Activated CD4-positive, CD25-positive, alpha-beta regulatory T cell treated with anti-CD3 and anti-CD28 coated beads, Interleukin-2, amount 50 U/mL, for 24 hours (primary cell): ENCODE results near the gene NMNAT1.
"Not testable (repeated sequence)": the region's sequence is repeated elsewhere in the genome, so short reads cannot be mapped to it uniquely, and the experiment has no call there.

ENCODE experiments used
- ATAC-seq, 2 donors: fragments of 150-1000 bp; cut with Tn5 transposase; one replicate each; pipeline ENCODE4 v1.10.0; 2021; ENCODE audit warnings: mild to moderate bottlenecking in 1 of 2, moderate library complexity in 1 of 2

The NMNAT1 gene

GRCh38 chr1:9922342-9922741, 20.9 kb upstream of the NMNAT1 start:
- ATAC-seq: no peak

GRCh38 chr1:9927259-9927658, 16.0 kb upstream of the NMNAT1 start:
- no peak for ATAC-seq

GRCh38 chr1:9929431-9930385, 13.6 kb upstream of the NMNAT1 start:
- no peak for ATAC-seq

GRCh38 chr1:9942399-9942938, 806 bp upstream of the NMNAT1 start:
- ATAC-seq: peak; percentile 37 to 41

GRCh38 chr1:9946315-9946714, 3.0 kb downstream of the NMNAT1 start:
- no peak for ATAC-seq

- no peak for ATAC-seq
Observed at GRCh38 chr1:9957726-9958125, 14.5 kb downstream of the NMNAT1 start.

- ATAC-seq: no peak
Observed at GRCh38 chr1:9960011-9960410, 16.7 kb downstream of the NMNAT1 start.

- no peak for ATAC-seq
Observed at GRCh38 chr1:9960706-9961562, 17.7 kb downstream of the NMNAT1 start.

DNA sequence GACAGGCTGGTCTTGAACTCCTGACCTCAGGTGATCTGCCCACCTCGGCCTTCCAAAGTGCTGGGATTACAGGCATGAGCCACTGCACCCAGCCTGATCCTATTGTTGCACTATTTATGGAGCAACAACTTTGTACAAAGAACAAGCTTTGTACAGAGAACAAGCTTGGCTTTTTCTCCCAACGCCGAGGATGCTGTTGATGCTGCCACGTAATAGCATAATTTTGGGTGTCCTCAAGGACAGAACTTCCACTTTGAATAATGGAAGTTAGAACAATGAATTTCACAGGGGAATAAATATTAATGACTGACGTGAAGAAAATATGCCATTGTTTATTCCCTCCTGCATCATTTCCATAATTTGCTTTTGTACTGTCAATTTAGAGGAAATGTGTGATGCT, 41.0 kb downstream of the NMNAT1 start:
- ATAC-seq: no peak

DNA sequence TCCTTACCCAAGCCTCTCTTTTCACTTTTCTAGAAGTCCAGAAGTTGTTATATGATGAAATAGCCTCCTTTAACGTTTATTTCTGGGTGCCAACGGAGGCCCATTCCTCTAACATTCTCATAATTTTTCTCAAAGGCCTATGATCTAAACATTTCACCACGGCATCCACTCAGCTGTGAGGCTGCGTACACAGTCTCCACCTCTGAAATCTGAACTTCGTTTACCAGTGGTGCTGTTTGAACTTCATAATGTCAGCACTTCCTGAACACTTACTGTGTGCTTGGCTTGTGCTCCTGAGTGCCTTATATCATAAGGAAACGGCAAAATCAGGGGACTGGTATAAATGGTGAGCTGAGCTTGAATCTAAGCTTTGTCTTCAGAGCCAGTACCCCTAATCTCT, 41.7 kb downstream of the NMNAT1 start:
- ATAC-seq: no peak

GRCh38 chr1:9989773-9990172, 46.5 kb downstream of the NMNAT1 start:
- ATAC-seq: no peak

DNA sequence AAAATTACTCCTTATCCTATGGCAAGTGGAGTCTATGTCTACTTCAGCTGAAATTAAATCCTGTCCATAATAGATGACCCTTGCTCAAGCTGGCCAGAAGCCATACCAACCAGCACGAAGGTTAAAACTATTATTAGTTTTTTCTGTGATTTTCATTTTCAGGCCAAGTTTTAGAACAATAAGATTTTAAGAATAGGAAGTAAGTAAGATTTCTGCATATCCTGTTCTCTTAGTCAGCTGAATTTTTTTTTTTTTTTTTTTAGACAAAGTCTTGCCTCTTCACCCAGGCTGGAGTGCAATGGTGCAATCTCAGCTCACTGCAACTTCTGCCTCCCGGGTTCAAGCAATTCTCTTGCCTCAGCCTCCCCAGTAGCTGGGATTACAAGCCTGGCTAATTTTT, 47.7 kb downstream of the NMNAT1 start:
- no peak for ATAC-seq

- no peak for ATAC-seq
Observed at GRCh38 chr1:9992910-9993309, 49.6 kb downstream of the NMNAT1 start.

DNA sequence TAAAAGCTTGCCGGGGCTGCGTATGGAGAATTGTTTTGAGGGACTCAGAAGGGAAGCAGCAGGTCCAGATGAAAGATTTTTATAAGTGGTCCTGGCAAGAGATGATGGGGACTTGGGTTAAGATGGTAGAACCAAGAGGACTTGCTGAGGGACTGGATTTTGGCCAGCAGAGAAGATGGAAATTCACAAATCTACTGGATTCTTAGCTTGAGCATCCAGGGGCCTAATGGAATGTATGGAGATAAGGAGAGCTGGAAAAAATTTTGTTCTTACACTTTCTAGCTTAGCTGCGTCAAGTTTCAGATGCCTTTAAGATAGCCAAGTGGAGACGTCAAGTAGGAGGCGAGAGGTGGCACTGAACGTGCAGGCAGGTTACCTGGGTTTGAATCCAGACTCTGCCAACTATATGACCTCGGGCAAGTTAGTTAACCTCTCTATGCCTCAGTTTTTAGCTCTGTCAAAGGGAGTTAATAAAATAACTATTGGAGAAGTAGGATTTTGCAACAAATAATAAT, 50.3 kb downstream of the NMNAT1 start:
- ATAC-seq: no peak

GRCh38 chr1:9996624-9997582, 53.6 kb downstream of the NMNAT1 start, which contains the start of gene RBP7:
Gene RBP7 (plus strand): TSS chr1:9997228. CDS start chr1:9997259, 31 bp downstream.
- ATAC-seq: peak in 1 of 2 donors; percentile 51

- ATAC-seq: no peak
Observed at GRCh38 chr1:10001016-10001665, 57.9 kb downstream of the NMNAT1 start.

DNA sequence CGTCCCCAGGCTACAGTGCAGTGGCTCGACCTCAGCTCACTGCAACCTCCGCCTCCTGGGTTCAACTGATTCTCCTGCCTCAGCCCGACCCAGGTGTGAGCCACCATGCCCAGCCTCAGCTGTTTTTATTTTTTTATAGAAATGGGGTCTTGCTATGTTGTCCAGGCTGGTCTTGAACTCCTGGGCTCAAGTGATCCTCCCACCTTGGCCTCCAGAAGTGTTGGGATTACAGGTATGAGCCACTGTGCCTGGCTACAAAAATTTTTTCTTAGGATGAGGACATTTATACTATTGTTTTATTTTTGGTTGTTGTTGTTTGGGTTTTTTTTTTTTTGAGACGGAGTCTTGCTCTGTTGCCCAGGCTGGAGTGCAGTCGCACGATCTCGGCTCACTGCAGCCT, 62.0 kb downstream of the NMNAT1 start:
- ATAC-seq: not testable (repeated sequence)

DNA sequence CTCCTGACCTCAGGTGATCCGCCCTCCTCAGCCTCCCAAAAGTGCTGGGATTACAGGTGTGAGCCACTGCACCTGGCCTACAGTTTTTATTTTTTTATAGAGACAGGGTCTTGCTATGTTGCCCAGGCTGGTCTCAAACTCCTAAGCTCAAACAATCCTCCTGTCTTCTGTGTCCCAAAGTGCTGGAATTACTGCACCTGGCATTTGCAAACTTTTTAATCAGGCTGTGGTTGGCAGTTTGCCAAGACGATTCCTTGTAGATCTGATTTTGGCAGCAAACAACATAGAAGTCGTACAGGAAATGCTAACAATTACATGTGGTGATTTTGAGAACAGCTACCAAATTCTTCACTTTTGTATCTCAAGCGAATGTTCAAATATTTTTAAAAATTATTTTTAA, 63.9 kb downstream of the NMNAT1 start:
- ATAC-seq: no peak

DNA sequence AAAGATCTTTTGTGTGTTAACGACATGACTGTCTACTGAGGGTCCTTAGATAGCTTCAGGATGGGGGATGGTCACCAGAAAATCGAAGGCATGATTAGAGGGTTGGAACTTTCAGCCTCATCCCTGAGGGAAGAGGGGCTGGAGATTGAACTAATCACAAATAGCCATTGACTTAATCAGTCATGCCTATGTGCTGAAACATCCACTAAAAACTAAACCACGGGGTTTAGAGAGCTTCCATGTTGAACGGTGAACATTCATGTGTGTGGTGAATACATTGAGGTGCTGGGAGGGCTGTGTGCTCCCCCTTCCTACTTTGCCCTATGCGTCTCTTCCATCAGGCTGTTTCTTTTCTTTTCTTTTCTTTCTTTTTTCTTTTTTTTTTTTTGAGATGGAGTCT, 70.7 kb downstream of the NMNAT1 start:
- ATAC-seq: no peak

GRCh38 chr1:10019561-10019960, 76.3 kb downstream of the NMNAT1 start:
- ATAC-seq: no peak

DNA sequence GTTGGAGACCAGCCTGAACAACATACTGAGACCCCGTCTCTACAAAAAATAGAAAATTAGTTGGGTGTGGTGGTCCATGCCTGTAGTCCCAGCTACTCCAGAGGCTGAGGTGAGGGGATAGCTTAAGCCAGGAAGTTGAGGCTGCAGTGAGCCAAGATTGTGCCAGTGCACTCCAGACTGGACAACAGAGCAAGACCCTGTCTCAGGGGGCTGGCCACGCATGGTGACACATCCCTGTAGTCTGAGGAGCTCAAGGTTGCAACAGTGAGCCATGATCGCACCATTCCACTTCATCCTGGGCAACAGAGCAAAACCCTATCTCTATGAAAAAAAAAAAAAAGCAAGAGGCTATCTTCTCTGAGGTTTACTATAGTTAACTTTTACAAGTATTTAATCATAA, 76.8 kb downstream of the NMNAT1 start:
- no peak for ATAC-seq
